Subcutaneous abdominal adipose tissue (tissue), 5 donors: ENCODE measurements around the gene FMN1.

Experiments
- H3K27ac ChIP-seq: one replicate; pipeline ENCODE4 v1.7.0; 2013; ENCODE audit warnings: low read depth, mild to moderate bottlenecking, inconsistent platforms, low read length, moderate library complexity
- H3K27me3 ChIP-seq, 5 donors: one replicate each; pipeline ENCODE4 v1.7.0; 2013; ENCODE audit warnings: low read length in 5 of 5, inconsistent platforms in 1 of 5; ENCODE audit not compliant: control insufficient read depth in 5 of 5, insufficient read depth in 4 of 5
- H3K36me3 ChIP-seq, 5 donors: one replicate each; pipeline ENCODE4 v1.7.0; 2013; ENCODE audit warnings: low read length in 5 of 5; ENCODE audit not compliant: control insufficient read depth in 5 of 5, insufficient read depth in 5 of 5
- H3K4me1 ChIP-seq, 5 donors: one replicate each; pipeline ENCODE4 v1.7.0; 2013; ENCODE audit warnings: low read length in 5 of 5, mild to moderate bottlenecking in 3 of 5, moderate library complexity in 1 of 5; ENCODE audit not compliant: control insufficient read depth in 5 of 5, insufficient read depth in 5 of 5
- H3K4me3 ChIP-seq, 5 donors: one replicate each; pipeline ENCODE4 v1.7.0; 2013; ENCODE audit warnings: low read length in 5 of 5, low read depth in 1 of 5
- H3K9ac ChIP-seq, 5 donors: one replicate each; pipeline ENCODE4 v1.7.0; 2013; ENCODE audit warnings: low read length in 5 of 5, mild to moderate bottlenecking in 4 of 5, moderate library complexity in 3 of 5
- H3K9me3 ChIP-seq, 5 donors: one replicate each; pipeline ENCODE4 v1.7.0; 2013; ENCODE audit warnings: low read length in 5 of 5; ENCODE audit not compliant: control insufficient read depth in 5 of 5
- donor health status: healthy.
- donor health status: healthy.
- donor health status: healthy.
- donor health status: healthy.
- donor health status: healthy.

FMN1 gene

DNA sequence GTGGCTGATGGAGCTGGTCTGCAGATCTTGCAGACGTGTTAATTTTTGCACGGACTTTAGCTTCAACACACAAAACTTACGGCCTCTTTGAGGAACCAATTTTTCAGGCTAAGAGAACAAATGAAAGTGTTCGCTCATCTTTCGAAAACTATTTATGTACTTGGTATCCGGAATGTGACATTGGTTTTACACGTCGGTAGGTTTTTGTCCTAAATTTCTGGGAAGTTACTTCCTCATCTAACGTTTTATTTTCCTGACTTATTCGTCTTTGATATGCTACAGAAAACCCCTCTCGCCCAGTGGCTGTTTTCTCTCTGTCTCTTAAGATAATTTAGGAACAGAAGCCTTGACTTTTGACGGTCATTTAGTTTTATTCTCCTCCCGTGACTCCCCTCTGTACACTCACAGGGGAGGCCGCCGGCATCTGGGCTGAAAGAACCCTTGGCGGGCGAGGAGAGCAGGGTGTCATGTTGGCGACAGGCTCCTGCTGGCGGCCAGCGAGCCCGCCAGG, 477.5 kb downstream of the FMN1 start:
- peak overlapping the region in 3 of 5 donors; percentile 25 to 53 (median 27) for H3K4me3 ChIP-seq
- no peak overlapping the region for H3K27ac ChIP-seq
- peaks cover 22 to 50% (median 34%) of the 10 kb centered on the region in 5 donors for H3K27me3 ChIP-seq
- H3K9me3 ChIP-seq: no peaks in the 10 kb centered on the region
- peaks cover 0 to 25% (median 17%) of the 10 kb centered on the region in 5 donors for H3K4me1 ChIP-seq
- H3K9ac ChIP-seq: no peak overlapping the region
- H3K36me3 ChIP-seq: no peaks in the 10 kb centered on the region

- no peak overlapping the region for H3K4me3 ChIP-seq
- H3K9ac ChIP-seq: no peak overlapping the region
Observed at GRCh38 chr15:32716216-32716914, 478.1 kb downstream of the FMN1 start.

More at GRCh38 chr15:32716216-32716914, 478.1 kb downstream of the FMN1 start:
- H3K36me3 ChIP-seq: no peaks in the 10 kb centered on the region
- peaks cover 22 to 50% (median 34%) of the 10 kb centered on the region in 5 donors for H3K27me3 ChIP-seq
- no peak overlapping the region for H3K27ac ChIP-seq
- peaks cover 0 to 25% (median 17%) of the 10 kb centered on the region in 5 donors for H3K4me1 ChIP-seq
- no peaks in the 10 kb centered on the region for H3K9me3 ChIP-seq
